Aorta (tissue), 5 donors: ENCODE results near the gene PPFIA3. TPM values are rescaled to one million over a fixed set of nuclear protein-coding genes. Genes with fewer than 3 reads are reported as not detected.
A peak's percentile ranks its signal among the peaks of the same experiment; 100 is the strongest.

Experiments used
- ATAC-seq: fragments of 200-7000 bp; cut with Tn5 transposase; one replicate; pipeline ENCODE4 v1.9.1; 2022; ENCODE audit warnings: moderate library complexity; ENCODE audit not compliant: low FRiP score
- DNase-seq, 2 donors: peaks; one replicate each; pipeline ENCODE4 v3.0.0-alpha.2; 2020
- H3K27ac ChIP-seq, 2 donors: one replicate each; pipeline ENCODE4 v1.5.1; 2013; ENCODE audit warnings: low read length in 2 of 2, mild to moderate bottlenecking in 2 of 2, moderate library complexity in 2 of 2, control low read depth in 1 of 2, inconsistent platforms in 1 of 2, low read depth in 1 of 2
- H3K27me3 ChIP-seq, 2 donors: one replicate each; pipeline ENCODE4 v1.6.1; 2013; ENCODE audit warnings: control low read depth in 1 of 2, low read length in 1 of 2, mild to moderate bottlenecking in 1 of 2, moderate library complexity in 1 of 2; ENCODE audit not compliant: insufficient read depth in 2 of 2, control insufficient read depth in 1 of 2
- H3K36me3 ChIP-seq, 2 donors: one replicate each; pipeline ENCODE4 v1.6.1; 2013; ENCODE audit warnings: control low read depth in 1 of 2, low read length in 1 of 2, mild to moderate bottlenecking in 1 of 2; ENCODE audit not compliant: insufficient read depth in 2 of 2, control insufficient read depth in 1 of 2
- H3K4me1 ChIP-seq, 2 donors: one replicate each; pipeline ENCODE4 v1.6.1; 2013; ENCODE audit warnings: low read length in 2 of 2, control low read depth in 1 of 2, mild to moderate bottlenecking in 1 of 2, moderate library complexity in 1 of 2; ENCODE audit not compliant: insufficient read depth in 2 of 2, control insufficient read depth in 1 of 2
- H3K4me3 ChIP-seq, 2 donors: one replicate each; pipeline ENCODE4 v1.5.1; 2013; ENCODE audit warnings: low read length in 2 of 2, control low read depth in 1 of 2, mild to moderate bottlenecking in 1 of 2
- H3K9me3 ChIP-seq: one replicate; pipeline ENCODE4 v1.6.1; 2013; ENCODE audit warnings: mild to moderate bottlenecking, low read length; ENCODE audit not compliant: control insufficient read depth
- WGBS, 2 donors: extraction: QIAGEN DNeasy Blood & Tissue Kit; methylation state at CpG; one replicate each; pipeline ENCODE4 v1.1.7; 2013; 5-methylcytosine and 5-hydroxymethylcytosine counted together
- intact Hi-C, 2 donors: fragments of 100-400 bp; cut with DNase I; formaldehyde crosslinking; loops; one replicate each; pipeline versions ENCODE4 v1.14.2 to v1.15.0; 2022
- polyA plus RNA-seq, 2 donors: library from polyadenylated mRNA; stranded (reverse); fragments of 200-250 nt; gene quantifications; one replicate each; pipeline ENCODE4 v1.2.3, GENCODE V29; 2013
- total RNA-seq, 2 donors: library from RNA; stranded (reverse); fragmentation: NEBNext Ultra II Directional; extraction: Animal tissue kit (Norgen Biotek cat#: 25700); gene quantifications; one replicate each; pipeline ENCODE4 v1.2.1, GENCODE V29; 2021
- donor health status: healthy with polysubstance abuse.
- donor health status: Bipolar disorder and iron deficiency.
- donor health status: DM: no; HTN: no; CAD: no.
- donor health status: DM: no; HTN: no; CAD: no.
- donor health status: DM: yes; HTN: yes; CAD: no.

Gene PPFIA3
- total and polyA plus RNA-seq, 4 donors: 2.0 to 8.0 (median 4.2) TPM

GRCh38 chr19:49097453-49098288 lies 21.7 kb upstream of the PPFIA3 start:
- H3K27ac ChIP-seq: no peak overlapping the region
- no peaks in the 10 kb centered on the region for H3K4me1 ChIP-seq
- 39 to 42% methylated on average over 8 of the region's 8 CpGs for WGBS, 2 donors
- H3K36me3 ChIP-seq: peaks cover 0 to 9% of the 10 kb centered on the region in 2 donors
- no peaks in the 10 kb centered on the region for H3K27me3 ChIP-seq
- H3K9me3 ChIP-seq: no peaks in the 10 kb centered on the region
- peak; percentile 84 for ATAC-seq
- H3K4me3 ChIP-seq: no peak overlapping the region
- peak in 1 of 2 donors; percentile 74 for DNase-seq
- intact Hi-C loops: loop anchor here (5.0 to 10.0 kb wide), 2 partner anchors 47 to 110 kb away; no protein-coding TSS in a partner anchor

DNA sequence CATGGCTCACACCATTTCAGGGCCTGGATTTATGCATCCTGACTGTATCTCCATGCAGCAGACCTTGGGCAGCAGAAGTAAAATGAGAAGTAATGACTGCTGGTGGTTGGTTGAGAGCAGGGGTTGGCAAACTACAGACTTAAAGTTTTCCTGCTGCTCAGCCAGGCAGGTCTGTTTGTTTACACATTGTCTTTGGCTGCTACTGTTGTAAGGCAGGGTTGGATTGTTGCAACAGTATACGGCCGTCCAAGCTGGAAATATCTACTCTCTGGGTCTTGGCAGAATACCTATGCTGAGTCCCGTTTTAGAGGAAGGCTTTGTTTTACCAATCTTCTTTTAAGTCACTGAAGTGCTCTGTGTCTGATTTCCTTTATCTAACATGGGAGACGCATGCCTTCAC lies 20.5 kb upstream of the PPFIA3 start:
- Histone ChIP-seq H3K4me1 (no peaks in the 10 kb centered on the region), H3K9me3 (no peaks in the 10 kb centered on the region), H3K36me3 (peaks cover 0 to 9% of the 10 kb centered on the region in 2 donors), H3K27ac (no peak overlapping the region), H3K4me3 (no peak overlapping the region), H3K27me3 (no peaks in the 10 kb centered on the region)
- ATAC-seq (no peak), DNase-seq (no peak)
- 69 to 74% methylated on average over 4 of the region's 4 CpGs for WGBS, 2 donors
- intact Hi-C loops: loop anchor here (5.0 to 10.0 kb wide), 2 partner anchors 46 to 109 kb away; no protein-coding TSS in a partner anchor

- Histone ChIP-seq H3K27me3 (no peaks in the 10 kb centered on the region), H3K27ac (no peak overlapping the region), H3K4me1 (no peaks in the 10 kb centered on the region), H3K9me3 (no peaks in the 10 kb centered on the region), H3K4me3 (no peak overlapping the region), H3K36me3 (peaks cover 0 to 9% of the 10 kb centered on the region in 2 donors)
- no peak for ATAC-seq
- intact Hi-C loops: loop anchor here in 1 of 2 donors (5.0 kb wide), 1 partner anchor 101 kb away; no protein-coding TSS in a partner anchor
- WGBS, 2 donors: 84 to 90% methylated on average over 12 of the region's 12 CpGs
- no peak for DNase-seq
Observed at GRCh38 chr19:49101160-49101559, 18.2 kb upstream of the PPFIA3 start.

GRCh38 chr19:49102303-49102702 lies 17.0 kb upstream of the PPFIA3 start:
- ATAC-seq (no peak), DNase-seq (no peak)
- no peaks in the 10 kb centered on the region for H3K9me3 ChIP-seq
- no peaks in the 10 kb centered on the region for H3K27me3 ChIP-seq
- WGBS, 2 donors: 81 to 92% methylated on average over 12 of the region's 12 CpGs
- peaks cover 0 to 9% of the 10 kb centered on the region in 2 donors for H3K36me3 ChIP-seq
- intact Hi-C loops: loop anchor here in 1 of 2 donors (5.0 kb wide), 1 partner anchor 100 kb away; no protein-coding TSS in a partner anchor
- H3K27ac ChIP-seq: no peak overlapping the region
- H3K4me3 ChIP-seq: no peak overlapping the region
- no peaks in the 10 kb centered on the region for H3K4me1 ChIP-seq

DNA sequence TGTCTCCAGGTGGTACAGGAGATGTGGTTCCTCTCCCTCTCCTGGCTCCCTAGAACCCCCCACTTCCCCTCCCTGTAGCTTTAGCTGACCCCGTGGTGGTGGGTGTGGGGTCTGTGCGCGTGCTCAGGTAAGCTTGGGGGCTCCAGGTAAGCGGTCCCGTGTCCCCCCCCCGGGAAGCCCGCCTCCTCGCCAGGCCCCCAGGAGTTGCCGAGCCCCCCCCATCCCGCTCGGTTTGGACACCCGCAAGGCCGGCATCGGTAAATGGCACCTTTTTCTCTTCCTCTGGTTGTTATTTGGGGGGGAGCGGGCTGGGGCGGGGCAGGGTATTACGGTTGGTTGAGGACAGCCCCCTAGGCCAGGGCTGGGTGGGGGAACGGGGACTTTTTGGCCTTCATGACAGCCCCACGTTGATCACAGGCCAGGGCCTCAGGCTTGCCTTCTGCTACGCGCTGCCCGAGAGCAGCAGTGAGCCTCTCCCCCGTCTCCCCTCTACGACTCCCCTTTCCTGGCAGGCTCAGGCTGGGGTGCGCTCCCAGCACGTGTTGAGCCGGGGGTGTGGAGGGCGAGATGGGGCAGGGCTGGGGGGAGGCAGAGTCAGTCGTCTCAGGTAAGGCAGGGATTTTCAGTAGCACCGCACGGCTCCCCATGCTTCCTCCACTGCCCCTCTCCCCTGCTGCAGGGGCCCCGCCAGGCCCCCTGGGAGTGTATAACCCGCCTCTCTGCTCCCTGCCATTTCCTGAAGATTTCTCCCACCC lies 15.8 kb upstream of the PPFIA3 start:
- Histone ChIP-seq H3K4me3 (no peak overlapping the region), H3K9me3 (no peaks in the 10 kb centered on the region), H3K36me3 (peaks cover 0 to 10% of the 10 kb centered on the region in 2 donors), H3K27ac (no peak overlapping the region), H3K27me3 (no peaks in the 10 kb centered on the region), H3K4me1 (no peaks in the 10 kb centered on the region)
- intact Hi-C loops: loop anchor here in 1 of 2 donors (5.0 kb wide), 1 partner anchor 99 kb away; no protein-coding TSS in a partner anchor
- WGBS, 2 donors: 79 to 81% methylated on average over 29 to 33 of the region's 33 CpGs
- ATAC-seq: no peak
- DNase-seq: no peak

DNA sequence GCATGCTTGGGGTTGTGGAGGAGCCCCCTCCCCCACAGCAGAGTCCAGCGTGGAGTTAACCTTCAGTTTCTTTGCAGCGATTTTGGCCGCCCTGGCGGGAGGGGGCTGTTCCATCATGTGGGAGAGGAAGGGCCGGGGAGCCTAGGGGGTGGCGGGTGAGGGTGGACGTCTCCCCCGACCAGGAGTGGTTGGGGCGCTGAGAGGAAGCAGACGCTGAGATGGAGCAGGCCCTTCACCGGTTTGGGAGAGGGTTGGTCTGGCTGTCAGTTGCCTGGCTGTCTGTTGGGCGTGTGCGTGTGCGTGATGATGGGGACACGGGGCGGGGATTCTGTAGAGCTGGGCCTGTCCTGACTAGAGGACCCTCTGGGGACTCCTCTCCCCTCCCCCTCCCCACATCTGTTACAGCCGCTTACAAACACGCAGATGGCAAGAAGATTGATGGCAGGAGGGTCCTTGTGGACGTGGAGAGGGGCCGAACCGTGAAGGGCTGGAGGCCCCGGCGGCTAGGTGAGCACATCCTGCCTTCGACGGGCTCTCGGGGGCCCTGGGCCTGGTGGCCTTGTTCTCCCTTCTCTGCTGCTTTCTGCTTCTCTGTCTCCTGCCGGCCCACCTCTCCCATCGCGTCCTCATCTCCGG lies 15.0 kb upstream of the PPFIA3 start:
- H3K27me3 ChIP-seq: no peaks in the 10 kb centered on the region
- 65 to 68% methylated on average over 30 of the region's 30 CpGs for WGBS, 2 donors
- intact Hi-C loops: loop anchor here in 1 of 2 donors (5.0 kb wide), 1 partner anchor 98 kb away; no protein-coding TSS in a partner anchor
- H3K4me1 ChIP-seq: no peaks in the 10 kb centered on the region
- H3K27ac ChIP-seq: no peak overlapping the region
- peaks cover 0 to 7% of the 10 kb centered on the region in 2 donors for H3K36me3 ChIP-seq
- no peak overlapping the region for H3K4me3 ChIP-seq
- no peaks in the 10 kb centered on the region for H3K9me3 ChIP-seq
- no peak for ATAC-seq
- no peak for DNase-seq

DNA sequence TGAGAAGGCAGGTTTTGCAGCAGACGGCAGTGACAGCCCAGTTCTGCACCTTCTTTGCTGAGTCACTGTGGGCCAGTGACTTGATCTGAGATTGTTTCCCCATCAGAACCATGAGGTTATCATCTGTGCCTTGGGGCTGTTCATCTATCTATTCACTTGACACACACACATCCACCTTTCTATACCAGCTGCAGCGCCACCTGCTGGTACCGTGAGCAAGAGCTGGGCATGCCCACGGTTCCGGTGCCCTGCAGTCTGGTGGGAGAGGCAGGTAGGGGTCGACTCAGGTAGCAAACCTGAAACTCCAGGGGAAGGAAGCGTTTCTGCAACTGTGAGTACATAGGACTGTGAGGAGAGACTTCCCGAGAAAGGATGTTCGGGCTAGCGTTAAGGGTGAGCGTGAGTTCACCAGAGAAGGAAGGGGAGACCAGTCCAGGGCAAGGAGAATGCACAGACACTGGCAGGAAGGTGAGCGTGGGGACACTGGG lies 12.7 kb upstream of the PPFIA3 start:
- DNase-seq (no peak), ATAC-seq (no peak)
- H3K27me3 ChIP-seq: no peaks in the 10 kb centered on the region
- H3K9me3 ChIP-seq: no peaks in the 10 kb centered on the region
- WGBS, 2 donors: 56 to 60% methylated on average over 12 of the region's 12 CpGs
- peaks cover 0 to 3% of the 10 kb centered on the region in 2 donors for H3K36me3 ChIP-seq
- H3K4me1 ChIP-seq: no peaks in the 10 kb centered on the region
- no peak overlapping the region for H3K27ac ChIP-seq
- intact Hi-C loops: loop anchor here in 1 of 2 donors (5.0 kb wide), 1 partner anchor 41 kb away; no protein-coding TSS in a partner anchor
- no peak overlapping the region for H3K4me3 ChIP-seq
